ENCODE data around the gene MC2R.

DNA sequence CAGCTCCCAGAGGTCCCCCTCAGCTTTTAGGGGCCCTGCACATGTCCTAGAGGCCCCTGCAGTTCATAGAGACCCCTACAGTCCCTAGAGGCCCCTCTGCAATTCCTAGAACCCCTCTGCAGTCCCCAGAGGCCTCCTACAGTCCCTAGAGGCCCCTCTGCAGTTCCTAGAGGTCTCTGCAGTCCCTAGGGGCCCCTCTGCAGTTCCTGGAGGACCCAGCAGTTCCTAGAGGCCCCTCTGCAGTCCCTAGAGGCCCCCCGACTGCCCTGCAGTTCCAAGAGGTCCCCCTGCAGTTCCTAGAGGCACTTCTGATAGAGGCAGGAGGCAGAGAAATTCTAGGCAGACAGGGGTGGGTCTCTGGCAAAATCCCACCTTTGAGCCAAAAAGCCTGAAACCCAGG lies 35.4 kb downstream of the MC2R start:
- TF ChIP-seq EZH2 (IDR thresholded peaks at IDR 0.05) (no peak), POLR2AphosphoS5 (IDR thresholded peaks at IDR 0.05; ENCODE audit: borderline replicate concordance, low read depth, low read length) (no peak), FOXP2 (optimal IDR thresholded peaks at IDR 0.05; ENCODE audit: control extremely low read depth, extremely low read length, insufficient read depth) (no peak)

All from SK-N-MC (cell line).